Calu3 (cell line): ENCODE measurements around the gene ULBP2. TPM values are rescaled to one million over a fixed set of nuclear protein-coding genes. Genes with fewer than 3 reads are reported as not detected.
A peak's percentile ranks its signal among the peaks of the same experiment; 100 is the strongest.

ENCODE experiments used
- BruUV-seq: library from RNA; stranded (reverse); fragments of 400-500 nt; replicated peaks from 2 replicates; lab custom pipeline; 2021; lab: Mats Ljungman, UMichigan
- CTCF ChIA-PET: fragments of 300-600 bp; sonication (Branson Sonifier 250); formaldehyde crosslinking; loops from one replicate; lab custom pipeline; 2022; ENCODE audit warnings: antibody characterized with exemption; lab: Charles Lee
- DNase-seq: peaks from one replicate; pipeline ENCODE4 v3.0.0; 2022
- H3K27ac Mint-ChIP-seq: one replicate; pipeline ENCODE4 v1.8.0; 2022; ENCODE audit warnings: mixed read lengths; ENCODE audit not compliant: unreplicated experiment
- H3K27me3 Mint-ChIP-seq: one replicate; pipeline ENCODE4 v1.8.0; 2022; ENCODE audit warnings: mixed read lengths; ENCODE audit not compliant: unreplicated experiment
- H3K36me3 Mint-ChIP-seq: one replicate; pipeline ENCODE4 v1.8.0; 2022; ENCODE audit warnings: mild to moderate bottlenecking, moderate library complexity, mixed read lengths; ENCODE audit not compliant: insufficient read depth, unreplicated experiment
- H3K4me1 Mint-ChIP-seq: one replicate; pipeline ENCODE4 v1.8.0; 2022; ENCODE audit warnings: mild to moderate bottlenecking, low read depth, mixed read lengths; ENCODE audit not compliant: unreplicated experiment
- H3K4me3 Mint-ChIP-seq: one replicate; pipeline ENCODE4 v1.8.0; 2022; ENCODE audit warnings: mild to moderate bottlenecking, low read depth, moderate library complexity, mixed read lengths; ENCODE audit not compliant: unreplicated experiment
- H3K9me3 Mint-ChIP-seq: one replicate; pipeline ENCODE4 v1.8.0; 2022; ENCODE audit warnings: low read depth, mixed read lengths; ENCODE audit not compliant: unreplicated experiment
- intact Hi-C: fragments of 100-400 bp; cut with micrococcal nuclease; formaldehyde crosslinking; loops from one replicate; pipeline ENCODE4 v1.10.0; 2022; ENCODE audit not compliant: unreplicated experiment
- total RNA-seq: library from RNA; stranded (reverse); gene quantifications from 2 replicates; pipeline ENCODE4 v1.2.3, GENCODE V29; 2022
- TF ChIP-seq, protein P1 (sequence below): fragments of 200-600 bp; IDR thresholded peaks from one replicate; pipeline ENCODE4 v1.8.0; 2022; ENCODE audit warnings: antibody characterized with exemption; ENCODE audit not compliant: unreplicated experiment

The ULBP2 gene
- total RNA-seq, 1 experiment from 2014 or later: 7.1 TPM

GRCh38 chr6:149931501-149931900 is 10.3 kb upstream of the ULBP2 start:
- DNase-seq: no peak
- Mint-ChIP-seq H3K36me3 (peaks cover 6% of the 10 kb centered on the region), H3K9me3 (no peaks in the 10 kb centered on the region), H3K4me1 (no peaks in the 10 kb centered on the region), H3K27me3 (peaks cover 87% of the 10 kb centered on the region), H3K27ac (no peak overlapping the region), H3K4me3 (no peak overlapping the region)
- BruUV-seq: no TSS peak
- CTCF ChIA-PET: no interaction called here
- TF ChIP-seq, protein P1, sequence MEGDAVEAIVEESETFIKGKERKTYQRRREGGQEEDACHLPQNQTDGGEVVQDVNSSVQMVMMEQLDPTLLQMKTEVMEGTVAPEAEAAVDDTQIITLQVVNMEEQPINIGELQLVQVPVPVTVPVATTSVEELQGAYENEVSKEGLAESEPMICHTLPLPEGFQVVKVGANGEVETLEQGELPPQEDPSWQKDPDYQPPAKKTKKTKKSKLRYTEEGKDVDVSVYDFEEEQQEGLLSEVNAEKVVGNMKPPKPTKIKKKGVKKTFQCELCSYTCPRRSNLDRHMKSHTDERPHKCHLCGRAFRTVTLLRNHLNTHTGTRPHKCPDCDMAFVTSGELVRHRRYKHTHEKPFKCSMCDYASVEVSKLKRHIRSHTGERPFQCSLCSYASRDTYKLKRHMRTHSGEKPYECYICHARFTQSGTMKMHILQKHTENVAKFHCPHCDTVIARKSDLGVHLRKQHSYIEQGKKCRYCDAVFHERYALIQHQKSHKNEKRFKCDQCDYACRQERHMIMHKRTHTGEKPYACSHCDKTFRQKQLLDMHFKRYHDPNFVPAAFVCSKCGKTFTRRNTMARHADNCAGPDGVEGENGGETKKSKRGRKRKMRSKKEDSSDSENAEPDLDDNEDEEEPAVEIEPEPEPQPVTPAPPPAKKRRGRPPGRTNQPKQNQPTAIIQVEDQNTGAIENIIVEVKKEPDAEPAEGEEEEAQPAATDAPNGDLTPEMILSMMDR: no peak
- intact Hi-C loops: loop anchor here (10.0 kb wide), 1 partner anchor 463 kb away; no protein-coding TSS in a partner anchor

DNA sequence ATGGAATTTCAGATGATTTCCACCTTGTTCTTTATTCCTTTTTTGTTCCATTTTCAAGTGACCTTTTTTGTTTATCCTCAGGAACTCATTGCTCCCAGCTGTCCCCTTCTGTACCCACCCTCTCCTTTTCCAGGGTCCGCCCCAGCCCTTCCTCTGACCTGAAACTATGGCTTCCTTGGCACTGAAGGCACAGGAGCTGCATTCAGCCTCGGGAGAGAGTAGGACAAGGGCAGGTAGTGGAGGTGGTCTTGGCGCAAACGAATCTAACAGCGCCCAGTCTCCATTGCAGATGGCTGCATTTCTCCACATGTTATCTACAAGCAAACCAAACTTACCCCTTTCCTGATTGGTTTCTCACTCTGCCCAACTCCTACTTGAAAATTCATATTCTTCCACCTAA is 8.8 kb upstream of the ULBP2 start:
- BruUV-seq: no TSS peak
- no peak overlapping the region for H3K4me3 Mint-ChIP-seq
- no peaks in the 10 kb centered on the region for H3K9me3 Mint-ChIP-seq
- peaks cover 96% of the 10 kb centered on the region for H3K27me3 Mint-ChIP-seq
- CTCF ChIA-PET: no interaction called here
- DNase-seq: no peak
- H3K27ac Mint-ChIP-seq: peak overlapping the region; percentile 8
- peaks cover 6% of the 10 kb centered on the region for H3K36me3 Mint-ChIP-seq
- H3K4me1 Mint-ChIP-seq: no peaks in the 10 kb centered on the region
- TF ChIP-seq, protein P1: no peak
- intact Hi-C loops: loop anchor here (10.0 kb wide), 1 partner anchor 462 kb away; no protein-coding TSS in a partner anchor

- intact Hi-C loops: loop anchor here (10.0 kb wide), 1 partner anchor 461 kb away; no protein-coding TSS in a partner anchor
- Mint-ChIP-seq H3K4me3 (no peak overlapping the region), H3K36me3 (peaks cover 11% of the 10 kb centered on the region), H3K27me3 (peaks cover 96% of the 10 kb centered on the region), H3K9me3 (no peaks in the 10 kb centered on the region), H3K27ac (peak overlapping the region; percentile 8), H3K4me1 (no peaks in the 10 kb centered on the region)
- TF ChIP-seq, protein P1: no peak
- BruUV-seq: no TSS peak
- CTCF ChIA-PET: no interaction called here
- DNase-seq: no peak
These were observed 8.4 kb upstream of the ULBP2 start for GRCh38 chr6:149933461-149933860.

- H3K4me3 Mint-ChIP-seq: no peak overlapping the region
- TF ChIP-seq, protein P1: no peak
- no peaks in the 10 kb centered on the region for H3K9me3 Mint-ChIP-seq
- peak; percentile 50 for DNase-seq
- intact Hi-C loops: loop anchor here (2.0 to 10.0 kb wide), 2 partner anchors 82 to 460 kb away; no protein-coding TSS in a partner anchor
- CTCF ChIA-PET: no interaction called here
- no peak overlapping the region for H3K27ac Mint-ChIP-seq
- no TSS peak for BruUV-seq
- peaks cover 21% of the 10 kb centered on the region for H3K36me3 Mint-ChIP-seq
- peaks cover 96% of the 10 kb centered on the region for H3K27me3 Mint-ChIP-seq
- peaks cover 9% of the 10 kb centered on the region for H3K4me1 Mint-ChIP-seq
These were observed 7.3 kb upstream of the ULBP2 start for GRCh38 chr6:149934249-149935156.
